CD14-positive monocyte (primary cell): ENCODE data around the gene GNAS. TPM values are rescaled to one million over a fixed set of nuclear protein-coding genes. Genes with fewer than 3 reads are reported as not detected.

Experiments
- DNase-seq, 3 donors: peaks; one replicate each; pipeline ENCODE4 v3.0.0-alpha.2; 2011 to 2022
- H2AFZ ChIP-seq: 2 replicates; pipeline ENCODE4 v1.6.0; 2012; ENCODE audit warnings: mild to moderate bottlenecking, low read depth, low read length, inconsistent platforms; ENCODE audit not compliant: insufficient read depth, poor library complexity, severe bottlenecking
- H3K27ac ChIP-seq, 2 donors: 1 replicate in 1 of 2; 2 replicates in 1 of 2; pipeline ENCODE4 v1.5.1; 2012 to 2013; ENCODE audit warnings: low read length in 2 of 2, control low read depth in 1 of 2, inconsistent platforms in 1 of 2, low read depth in 1 of 2, mild to moderate bottlenecking in 1 of 2
- H3K27me3 ChIP-seq, 2 donors: one replicate each; pipeline versions ENCODE4 v1.6.0 to v1.6.1; 2011 to 2013; ENCODE audit warnings: low read length in 2 of 2; ENCODE audit not compliant: control insufficient read depth in 2 of 2, insufficient read depth in 2 of 2
- H3K36me3 ChIP-seq, 2 donors: replicated peaks in 1 of 2; 1 replicate in 1 of 2; 2 replicates in 1 of 2; pipeline versions ENCODE4 v1.5.1 to v1.6.1; 2012 to 2013; ENCODE audit warnings: low read length in 2 of 2, control low read depth in 1 of 2, inconsistent platforms in 1 of 2, mild to moderate bottlenecking in 1 of 2; ENCODE audit not compliant: insufficient read depth in 2 of 2, control insufficient read depth in 1 of 2
- H3K4me1 ChIP-seq, 2 donors: 1 replicate in 1 of 2; 2 replicates in 1 of 2; pipeline versions ENCODE4 v1.5.1 to v1.6.1; 2012 to 2013; ENCODE audit warnings: low read length in 2 of 2, control low read depth in 1 of 2, inconsistent platforms in 1 of 2, mild to moderate bottlenecking in 1 of 2, moderate library complexity in 1 of 2; ENCODE audit not compliant: insufficient read depth in 2 of 2, control insufficient read depth in 1 of 2
- H3K4me2 ChIP-seq: replicated peaks from 2 replicates; pipeline ENCODE3; 2012; ENCODE audit warnings: low read length, moderate library complexity, mild to moderate bottlenecking; ENCODE audit not compliant: poor library complexity, severe bottlenecking; ENCODE audit errors: extremely low read depth
- H3K4me3 ChIP-seq, 3 experiments: fragments of 200-600 bp in 1 of 3; sonication (generic) in 1 of 3; replicated peaks in 1 of 3; 1 replicate in 2 of 3; 2 replicates in 1 of 3; pipeline ENCODE4 v1.5.1; 2011 to 2013; ENCODE audit warnings: low read length in 3 of 3, mild to moderate bottlenecking in 3 of 3, control low read depth in 2 of 3, low read depth in 2 of 3, inconsistent platforms in 1 of 3, moderate library complexity in 1 of 3
- H3K79me2 ChIP-seq: 2 replicates; pipeline ENCODE4 v1.6.0; 2012; ENCODE audit warnings: mild to moderate bottlenecking, control low read depth, inconsistent platforms, low read length, moderate library complexity; ENCODE audit not compliant: insufficient read depth
- H3K9ac ChIP-seq: 2 replicates; pipeline ENCODE4 v1.6.0; 2017; ENCODE audit warnings: low read length, mild to moderate bottlenecking; ENCODE audit not compliant: insufficient read depth, poor library complexity, severe bottlenecking
- H3K9me3 ChIP-seq, 2 donors: replicated peaks in 1 of 2; 1 replicate in 1 of 2; 2 replicates in 1 of 2; pipeline versions ENCODE4 v1.5.1 to v1.6.1; 2012 to 2013; ENCODE audit warnings: low read length in 2 of 2, control low read depth in 1 of 2; ENCODE audit not compliant: control insufficient read depth in 1 of 2, insufficient read depth in 1 of 2
- H4K20me1 ChIP-seq: 2 replicates; pipeline ENCODE4 v1.6.0; 2012; ENCODE audit warnings: mild to moderate bottlenecking, low read length, control low read depth, moderate library complexity; ENCODE audit not compliant: insufficient read depth
- H3K27ac Mint-ChIP-seq, 7 donors: one replicate each; pipeline ENCODE4 v1.8.0; 2020; ENCODE audit warnings: mild to moderate bottlenecking in 7 of 7, mixed read lengths in 7 of 7, moderate library complexity in 6 of 7, inconsistent platforms in 2 of 7
- H3K27me3 Mint-ChIP-seq, 3 donors: one replicate each; pipeline ENCODE4 v1.8.0; 2021 to 2022; ENCODE audit warnings: low read depth in 3 of 3, mild to moderate bottlenecking in 3 of 3, mixed read lengths in 3 of 3, moderate library complexity in 3 of 3, inconsistent platforms in 1 of 3
- H3K36me3 Mint-ChIP-seq, 2 donors: one replicate each; pipeline ENCODE4 v1.8.0; 2020; ENCODE audit warnings: mixed read lengths in 2 of 2, inconsistent platforms in 1 of 2, mild to moderate bottlenecking in 1 of 2
- H3K4me1 Mint-ChIP-seq: one replicate; pipeline ENCODE4 v1.8.0; 2020; ENCODE audit warnings: mild to moderate bottlenecking, mixed read lengths
- H3K4me3 Mint-ChIP-seq, 2 donors: one replicate each; pipeline ENCODE4 v1.8.0; 2020; ENCODE audit warnings: mild to moderate bottlenecking in 2 of 2, mixed read lengths in 2 of 2, moderate library complexity in 1 of 2
- H3K9me3 Mint-ChIP-seq, 7 donors: one replicate each; pipeline ENCODE4 v1.8.0; 2020 to 2022; ENCODE audit warnings: mixed read lengths in 7 of 7, mild to moderate bottlenecking in 6 of 7, moderate library complexity in 6 of 7, inconsistent platforms in 2 of 7
- CTCF ChIP-seq: fragments of 200-600 bp; IDR thresholded peaks from one replicate; pipeline ENCODE4 v1.8.0; 2022; ENCODE audit warnings: antibody characterized with exemption, mild to moderate bottlenecking
- WGBS: methylation state at CpG from one replicate; pipeline ENCODE4 v1.1.5; 2013; ENCODE audit warnings: missing lambda C conversion rate; ENCODE audit not compliant: insufficient coverage; 5-methylcytosine and 5-hydroxymethylcytosine counted together
- intact Hi-C, 2 donors: fragments of 100-400 bp; cut with micrococcal nuclease; formaldehyde crosslinking; loops; one replicate each; pipeline versions ENCODE4 v1.15.0 to v1.15.1; 2023
- polyA plus RNA-seq, 3 donors: library from polyadenylated mRNA; depleted of rRNA in 1 of 3; unstranded in 2 of 3; stranded (reverse) in 1 of 3; fragments of 300-500 nt in 2 of 3; fragments of >200 nt in 1 of 3; fragmentation: Illumina TruSeq in 2 of 3; gene quantifications; 1 replicate in 2 of 3; 2 replicates in 1 of 3; pipeline ENCODE4 v1.2.3, GENCODE V29; 2012 to 2021

GNAS gene
- polyA plus RNA-seq, 3 donors = 109 to 1,105 (median 124) TPM

GRCh38 chr20:58893355-58894120, 41.0 kb downstream of the GNAS start:
- Mint-ChIP-seq H3K36me3 (peaks cover 11 to 17% of the 10 kb centered on the region in 2 donors), H3K9me3 (no peaks in the 10 kb centered on the region), H3K4me1 (peaks cover 52% of the 10 kb centered on the region), H3K27me3 (peaks cover 0 to 4% (median 0%) of the 10 kb centered on the region in 3 donors), H3K27ac (peak overlapping the region in 3 of 7 donors; percentile 19 to 57 (median 30)), H3K4me3 (peak overlapping the region; percentile 20 to 47)
- Histone ChIP-seq H3K27ac (no peak overlapping the region), H3K9ac (no peak overlapping the region), H3K4me2 (peak overlapping the region; percentile 89), H4K20me1 (peaks cover 62% of the 10 kb centered on the region), H3K9me3 (no peaks in the 10 kb centered on the region), H3K27me3 (no peaks in the 10 kb centered on the region), H3K4me1 (peaks cover 41 to 63% of the 10 kb centered on the region in 2 donors), H3K36me3 (peaks cover 3 to 22% of the 10 kb centered on the region in 2 donors), H3K4me3 (peak overlapping the region in 2 of 3 experiments; percentile 76 to 93), H3K79me2 (peaks cover 70% of the 10 kb centered on the region), H2AFZ (no peak overlapping the region)
- no peak for TF ChIP-seq CTCF
- WGBS = no CpG with 5 or more reads among the region's 5 CpGs
- intact Hi-C loops = loop anchor here (5.0 to 10.0 kb wide), 5 partner anchors 89 to 239 kb away; partner anchors contain the start of genes ATP5F1E (in 2 of the 2), NELFCD (in 2 of the 2), CTSZ (in 1 of the 2) and STX16 (in 1 of the 2)
- peak in 2 of 3 donors; percentile 20 for DNase-seq

- Histone ChIP-seq H2AFZ (no peak overlapping the region), H3K36me3 (peaks cover 9 to 35% of the 10 kb centered on the region in 2 donors), H3K9ac (no peak overlapping the region), H4K20me1 (peaks cover 75% of the 10 kb centered on the region), H3K4me2 (peak overlapping the region; percentile 4), H3K27me3 (no peaks in the 10 kb centered on the region), H3K79me2 (peaks cover 82% of the 10 kb centered on the region), H3K27ac (no peak overlapping the region), H3K9me3 (no peaks in the 10 kb centered on the region), H3K4me1 (peaks cover 41 to 61% of the 10 kb centered on the region in 2 donors), H3K4me3 (peak overlapping the region in 1 of 3 experiments; percentile 93)
- intact Hi-C loops = loop anchor here (5.0 to 10.0 kb wide), 6 partner anchors 87 to 240 kb away; partner anchors contain the start of genes ATP5F1E (in 2 of the 2), NELFCD (in 2 of the 2), CTSZ (in 1 of the 2) and PRELID3B (in 1 of the 2)
- Mint-ChIP-seq H3K27ac (peak overlapping the region in 2 of 7 donors; percentile 3 to 31), H3K27me3 (peaks cover 0 to 2% (median 0%) of the 10 kb centered on the region in 3 donors), H3K4me3 (no peak overlapping the region), H3K36me3 (peaks cover 21 to 29% of the 10 kb centered on the region in 2 donors), H3K9me3 (no peaks in the 10 kb centered on the region), H3K4me1 (peaks cover 52% of the 10 kb centered on the region)
- no peak for TF ChIP-seq CTCF
- 0% methylated on average over 1 of the region's 5 CpGs for WGBS
- DNase-seq = no peak
Measured at GRCh38 chr20:58894652-58895447, 42.3 kb downstream of the GNAS start.
